ENCODE data around the gene ITGA3.

ITGA3 gene

GRCh38 chr17:50026046-50026675, 29.7 kb upstream of the ITGA3 start:
- Histone ChIP-seq H3K27ac (ENCODE audit: low read length) (no peak overlapping the region), H3K36me3 (ENCODE audit: insufficient read depth, low read depth, low read length) (no peaks in the 10 kb centered on the region), H3K4me1 (ENCODE audit: insufficient read depth, low read length) (peaks cover 15% of the 10 kb centered on the region), H3K4me3 (ENCODE audit: low read length) (no peak overlapping the region), H3K9me3 (ENCODE audit: insufficient read depth, low read depth, low read length) (peaks cover 11% of the 10 kb centered on the region), H3K27me3 (ENCODE audit: insufficient read depth, low read length) (peaks cover 6% of the 10 kb centered on the region), H3K9ac (ENCODE audit: low read depth, low read length) (no peak overlapping the region)

DNA sequence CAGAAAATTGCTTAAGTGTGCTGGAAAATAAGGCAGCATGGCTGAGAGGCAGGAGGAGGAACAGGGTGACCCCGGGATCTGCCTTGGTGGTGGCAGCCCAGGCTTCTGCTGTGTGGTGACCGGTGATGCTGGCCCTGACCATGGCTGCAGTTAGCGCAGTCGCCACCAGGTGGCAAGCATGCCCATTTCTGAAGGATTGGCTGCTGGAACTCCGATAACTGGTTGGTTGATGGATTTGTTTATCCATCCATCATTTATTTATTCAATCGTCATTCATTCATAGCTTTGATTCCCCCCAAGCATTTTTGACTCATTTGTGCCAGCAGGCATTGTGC, 29.1 kb upstream of the ITGA3 start:
- H3K36me3 ChIP-seq (ENCODE audit: insufficient read depth, low read depth, low read length), result no peaks in the 10 kb centered on the region
- H3K27ac ChIP-seq (ENCODE audit: low read length), result no peak overlapping the region
- peaks cover 15% of the 10 kb centered on the region for H3K4me1 ChIP-seq (ENCODE audit: insufficient read depth, low read length)
- peak overlapping the region; percentile 19; the same call in 1 of the 2 replicates for H3K4me3 ChIP-seq (ENCODE audit: low read length)
- no peak overlapping the region for H3K9ac ChIP-seq (ENCODE audit: low read depth, low read length)
- peaks cover 6% of the 10 kb centered on the region for H3K27me3 ChIP-seq (ENCODE audit: insufficient read depth, low read length)
- H3K9me3 ChIP-seq (ENCODE audit: insufficient read depth, low read depth, low read length), result peaks cover 11% of the 10 kb centered on the region

DNA sequence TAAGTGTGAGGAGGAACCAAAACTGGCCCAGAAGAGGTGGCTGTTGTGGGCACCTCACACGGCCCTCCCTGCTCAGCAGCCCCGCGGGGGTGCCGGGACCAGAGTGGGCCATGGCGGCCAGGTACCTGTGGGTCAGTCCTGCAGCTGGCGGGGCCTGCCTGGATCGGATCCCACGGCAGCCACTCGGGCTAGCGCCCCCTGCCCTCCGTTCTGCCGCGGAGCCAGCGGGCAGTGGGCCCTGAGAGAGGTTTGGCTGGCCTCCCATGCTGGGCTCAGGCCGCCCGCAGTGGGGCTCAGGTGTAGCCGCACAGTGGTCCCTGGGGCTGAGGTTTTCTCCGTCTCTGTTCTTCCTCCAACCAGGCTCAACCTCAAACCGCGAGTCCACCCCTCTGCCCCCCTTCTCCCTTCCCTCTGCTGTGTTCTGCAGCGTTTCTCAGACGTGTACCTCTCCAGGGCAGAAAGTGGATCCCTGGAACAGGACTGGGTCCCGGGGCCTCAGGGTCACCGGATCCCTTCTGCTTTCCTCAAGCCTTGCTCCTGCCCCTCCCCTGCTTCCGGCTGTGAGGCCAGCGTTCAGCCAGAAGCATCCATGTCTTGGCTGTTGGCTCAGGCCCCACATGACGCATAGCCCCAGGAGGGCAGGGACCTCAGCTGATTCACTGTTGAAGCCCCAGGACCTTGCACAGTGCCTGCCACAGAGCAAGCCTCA, 28.6 kb upstream of the ITGA3 start:
- H3K4me1 ChIP-seq (ENCODE audit: insufficient read depth, low read length), result peaks cover 15% of the 10 kb centered on the region
- peaks cover 6% of the 10 kb centered on the region for H3K27me3 ChIP-seq (ENCODE audit: insufficient read depth, low read length)
- H3K27ac ChIP-seq (ENCODE audit: low read length), result no peak overlapping the region
- H3K4me3 ChIP-seq (ENCODE audit: low read length), result peak overlapping the region; percentile 19; the same call in 1 of the 2 replicates
- H3K9me3 ChIP-seq (ENCODE audit: insufficient read depth, low read depth, low read length), result peaks cover 11% of the 10 kb centered on the region
- H3K9ac ChIP-seq (ENCODE audit: low read depth, low read length), result no peak overlapping the region
- H3K36me3 ChIP-seq (ENCODE audit: insufficient read depth, low read depth, low read length), result no peaks in the 10 kb centered on the region

- no peak overlapping the region for H3K9ac ChIP-seq (ENCODE audit: low read depth, low read length)
Observed at GRCh38 chr17:50027881-50028735, 27.8 kb upstream of the ITGA3 start.

DNA sequence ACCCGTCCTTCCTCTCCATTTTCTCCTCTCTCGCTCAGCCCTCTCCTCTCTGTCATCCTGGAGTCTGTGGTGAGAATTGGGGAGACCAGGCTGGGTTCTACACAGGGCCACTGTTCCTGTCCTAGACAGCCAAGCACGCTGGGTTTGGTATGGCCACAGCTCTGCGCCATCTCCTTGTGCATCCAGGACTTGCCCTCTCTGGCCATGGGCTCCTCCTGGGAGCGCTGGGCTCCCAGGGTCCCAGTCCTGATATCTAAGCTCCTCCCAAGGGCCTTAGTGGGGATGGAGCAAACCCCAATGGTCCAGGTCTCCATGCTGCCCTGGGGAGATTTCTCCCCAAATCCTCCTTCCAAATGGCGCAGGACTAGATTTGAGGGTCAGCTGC, 27.2 kb upstream of the ITGA3 start:
- H3K4me1 ChIP-seq (ENCODE audit: insufficient read depth, low read length), result peaks cover 15% of the 10 kb centered on the region
- H3K9me3 ChIP-seq (ENCODE audit: insufficient read depth, low read depth, low read length), result peaks cover 11% of the 10 kb centered on the region
- no peaks in the 10 kb centered on the region for H3K36me3 ChIP-seq (ENCODE audit: insufficient read depth, low read depth, low read length)
- H3K27ac ChIP-seq (ENCODE audit: low read length), result no peak overlapping the region
- no peak overlapping the region for H3K9ac ChIP-seq (ENCODE audit: low read depth, low read length)
- H3K4me3 ChIP-seq (ENCODE audit: low read length), result no peak overlapping the region
- peaks cover 6% of the 10 kb centered on the region for H3K27me3 ChIP-seq (ENCODE audit: insufficient read depth, low read length)

More at GRCh38 chr17:50027881-50028735, 27.8 kb upstream of the ITGA3 start:
- Histone ChIP-seq H3K36me3 (ENCODE audit: insufficient read depth, low read depth, low read length) (no peaks in the 10 kb centered on the region), H3K9me3 (ENCODE audit: insufficient read depth, low read depth, low read length) (peaks cover 11% of the 10 kb centered on the region), H3K27me3 (ENCODE audit: insufficient read depth, low read length) (peaks cover 6% of the 10 kb centered on the region), H3K4me1 (ENCODE audit: insufficient read depth, low read length) (peaks cover 15% of the 10 kb centered on the region), H3K4me3 (ENCODE audit: low read length) (no peak overlapping the region), H3K27ac (ENCODE audit: low read length) (no peak overlapping the region)

GRCh38 chr17:50029185-50029584, 26.7 kb upstream of the ITGA3 start:
- no peak overlapping the region for H3K9ac ChIP-seq (ENCODE audit: low read depth, low read length)
- peaks cover 15% of the 10 kb centered on the region for H3K4me1 ChIP-seq (ENCODE audit: insufficient read depth, low read length)
- H3K9me3 ChIP-seq (ENCODE audit: insufficient read depth, low read depth, low read length), result peaks cover 9% of the 10 kb centered on the region
- no peak overlapping the region for H3K27ac ChIP-seq (ENCODE audit: low read length)
- no peak overlapping the region for H3K4me3 ChIP-seq (ENCODE audit: low read length)
- H3K27me3 ChIP-seq (ENCODE audit: insufficient read depth, low read length), result peaks cover 6% of the 10 kb centered on the region
- no peaks in the 10 kb centered on the region for H3K36me3 ChIP-seq (ENCODE audit: insufficient read depth, low read depth, low read length)

DNA sequence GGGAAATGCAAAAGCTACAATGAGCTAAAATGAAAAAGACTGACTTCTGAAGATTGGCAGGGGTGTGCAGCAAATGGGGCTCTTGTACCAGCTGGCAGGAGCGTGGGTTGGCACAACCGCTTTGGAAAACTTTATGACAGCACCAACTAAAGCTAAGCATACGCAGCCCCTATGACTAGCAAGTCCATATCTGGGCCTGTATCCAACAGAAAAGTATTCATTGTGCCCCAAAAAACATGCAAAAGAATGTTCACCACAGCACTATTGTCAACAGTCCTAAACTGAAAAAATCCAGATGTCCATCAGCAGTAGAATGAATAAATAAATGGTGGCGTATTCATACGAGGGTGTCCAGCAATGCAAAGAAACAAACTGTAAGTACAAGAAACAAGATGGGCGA, 22.6 kb upstream of the ITGA3 start:
- no peak overlapping the region for H3K4me3 ChIP-seq (ENCODE audit: low read length)
- H3K36me3 ChIP-seq (ENCODE audit: insufficient read depth, low read depth, low read length), result no peaks in the 10 kb centered on the region
- H3K27ac ChIP-seq (ENCODE audit: low read length), result no peak overlapping the region
- H3K4me1 ChIP-seq (ENCODE audit: insufficient read depth, low read length), result peaks cover 4% of the 10 kb centered on the region
- no peaks in the 10 kb centered on the region; the same call in 1 of the 2 replicates for H3K27me3 ChIP-seq (ENCODE audit: insufficient read depth, low read length)
- no peaks in the 10 kb centered on the region for H3K9me3 ChIP-seq (ENCODE audit: insufficient read depth, low read depth, low read length)
- H3K9ac ChIP-seq (ENCODE audit: low read depth, low read length), result no peak overlapping the region

- H3K4me1 ChIP-seq (ENCODE audit: insufficient read depth, low read length), result no peaks in the 10 kb centered on the region
- no peak overlapping the region for H3K4me3 ChIP-seq (ENCODE audit: low read length)
- no peak overlapping the region for H3K27ac ChIP-seq (ENCODE audit: low read length)
- no peaks in the 10 kb centered on the region for H3K36me3 ChIP-seq (ENCODE audit: insufficient read depth, low read depth, low read length)
- no peaks in the 10 kb centered on the region for H3K9me3 ChIP-seq (ENCODE audit: insufficient read depth, low read depth, low read length)
- no peaks in the 10 kb centered on the region for H3K27me3 ChIP-seq (ENCODE audit: insufficient read depth, low read length)
- no peak overlapping the region for H3K9ac ChIP-seq (ENCODE audit: low read depth, low read length)
Observed at GRCh38 chr17:50034498-50035364, 21.2 kb upstream of the ITGA3 start.

DNA sequence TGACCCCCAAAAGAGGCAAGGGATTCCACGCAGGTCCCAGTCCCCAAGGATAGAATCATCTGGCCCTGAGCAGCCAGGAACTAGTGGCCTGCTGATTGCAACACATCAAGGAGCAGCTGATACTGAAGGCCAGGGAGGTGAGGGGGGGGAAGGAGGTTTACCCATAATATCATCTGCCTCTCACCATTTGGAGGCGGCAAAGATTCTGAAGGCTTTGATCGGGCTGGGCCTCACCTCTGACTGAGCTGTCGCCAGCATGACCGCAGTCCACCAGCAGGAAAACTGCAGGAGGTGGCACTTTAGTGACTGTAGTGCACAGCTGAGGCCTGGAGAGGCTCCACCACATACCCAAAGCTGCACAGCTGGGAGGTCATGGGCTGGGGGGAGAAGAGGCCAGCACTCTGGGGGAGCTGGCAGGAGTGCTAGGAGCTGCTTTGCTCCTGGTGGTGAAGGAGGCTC, 20.5 kb upstream of the ITGA3 start:
- H3K4me3 ChIP-seq (ENCODE audit: low read length), result no peak overlapping the region
- no peaks in the 10 kb centered on the region for H3K27me3 ChIP-seq (ENCODE audit: insufficient read depth, low read length)
- no peaks in the 10 kb centered on the region for H3K4me1 ChIP-seq (ENCODE audit: insufficient read depth, low read length)
- no peak overlapping the region for H3K27ac ChIP-seq (ENCODE audit: low read length)
- no peaks in the 10 kb centered on the region for H3K36me3 ChIP-seq (ENCODE audit: insufficient read depth, low read depth, low read length)
- no peak overlapping the region for H3K9ac ChIP-seq (ENCODE audit: low read depth, low read length)
- H3K9me3 ChIP-seq (ENCODE audit: insufficient read depth, low read depth, low read length), result no peaks in the 10 kb centered on the region

GRCh38 chr17:50035945-50036344, 20.0 kb upstream of the ITGA3 start:
- H3K36me3 ChIP-seq (ENCODE audit: insufficient read depth, low read depth, low read length), result no peaks in the 10 kb centered on the region
- no peak overlapping the region for H3K27ac ChIP-seq (ENCODE audit: low read length)
- no peaks in the 10 kb centered on the region for H3K4me1 ChIP-seq (ENCODE audit: insufficient read depth, low read length)
- H3K9ac ChIP-seq (ENCODE audit: low read depth, low read length), result no peak overlapping the region
- no peaks in the 10 kb centered on the region for H3K9me3 ChIP-seq (ENCODE audit: insufficient read depth, low read depth, low read length)
- H3K27me3 ChIP-seq (ENCODE audit: insufficient read depth, low read length), result no peaks in the 10 kb centered on the region
- no peak overlapping the region for H3K4me3 ChIP-seq (ENCODE audit: low read length)

All from iPS-20b (cell line).